Airway epithelial cell (primary cell): ENCODE measurements around the gene POLR1F. TPM values are rescaled to one million over a fixed set of nuclear protein-coding genes. Genes with fewer than 3 reads are reported as not detected.

Source experiments
- total RNA-seq: library from RNA; depleted of rRNA; stranded (reverse); fragments of >200 nt; gene quantifications from 2 replicates; pipeline ENCODE4 v1.2.3, GENCODE V29; 2015

Gene POLR1F
- 15.3 and 20.8 TPM in 2 replicates for total RNA-seq

GRCh38 chr7:19708397-19709248, at the start of gene POLR1F:
Gene POLR1F, minus strand, starts transcription at chr7:19709037. Its CDS starts 21 bp downstream, at chr7:19709016.

Other genes with a start within 250 kb of the POLR1F start
- not detected in 2 replicates for gene TMEM196, start 64.6 kb upstream of the POLR1F start, total RNA-seq